Muscle layer of duodenum (tissue), 2 donors: ENCODE results near the gene GCC1.

Experiments used
- H3K27ac ChIP-seq: one replicate; pipeline ENCODE4 v1.7.0; 2013; ENCODE audit warnings: mild to moderate bottlenecking, low read length
- H3K27me3 ChIP-seq: one replicate; pipeline ENCODE4 v1.7.0; 2013; ENCODE audit warnings: low read depth, mild to moderate bottlenecking, control low read depth, low read length
- H3K36me3 ChIP-seq, 2 donors: one replicate each; pipeline ENCODE4 v1.7.0; 2013; ENCODE audit warnings: low read length in 2 of 2, control low read depth in 1 of 2, mild to moderate bottlenecking in 1 of 2; ENCODE audit not compliant: insufficient read depth in 2 of 2, control insufficient read depth in 1 of 2
- H3K4me1 ChIP-seq, 2 donors: one replicate each; pipeline ENCODE4 v1.7.0; 2013; ENCODE audit warnings: low read length in 2 of 2, mild to moderate bottlenecking in 2 of 2, control low read depth in 1 of 2, moderate library complexity in 1 of 2; ENCODE audit not compliant: insufficient read depth in 2 of 2, control insufficient read depth in 1 of 2
- H3K4me3 ChIP-seq, 2 donors: one replicate each; pipeline ENCODE4 v1.7.0; 2013; ENCODE audit warnings: low read length in 2 of 2, low read depth in 1 of 2, mild to moderate bottlenecking in 1 of 2
- H3K9me3 ChIP-seq, 2 donors: one replicate each; pipeline ENCODE4 v1.7.0; 2013; ENCODE audit warnings: low read length in 2 of 2, control low read depth in 1 of 2, mild to moderate bottlenecking in 1 of 2; ENCODE audit not compliant: control insufficient read depth in 1 of 2
- donor health status: healthy.

The GCC1 gene, protein sequence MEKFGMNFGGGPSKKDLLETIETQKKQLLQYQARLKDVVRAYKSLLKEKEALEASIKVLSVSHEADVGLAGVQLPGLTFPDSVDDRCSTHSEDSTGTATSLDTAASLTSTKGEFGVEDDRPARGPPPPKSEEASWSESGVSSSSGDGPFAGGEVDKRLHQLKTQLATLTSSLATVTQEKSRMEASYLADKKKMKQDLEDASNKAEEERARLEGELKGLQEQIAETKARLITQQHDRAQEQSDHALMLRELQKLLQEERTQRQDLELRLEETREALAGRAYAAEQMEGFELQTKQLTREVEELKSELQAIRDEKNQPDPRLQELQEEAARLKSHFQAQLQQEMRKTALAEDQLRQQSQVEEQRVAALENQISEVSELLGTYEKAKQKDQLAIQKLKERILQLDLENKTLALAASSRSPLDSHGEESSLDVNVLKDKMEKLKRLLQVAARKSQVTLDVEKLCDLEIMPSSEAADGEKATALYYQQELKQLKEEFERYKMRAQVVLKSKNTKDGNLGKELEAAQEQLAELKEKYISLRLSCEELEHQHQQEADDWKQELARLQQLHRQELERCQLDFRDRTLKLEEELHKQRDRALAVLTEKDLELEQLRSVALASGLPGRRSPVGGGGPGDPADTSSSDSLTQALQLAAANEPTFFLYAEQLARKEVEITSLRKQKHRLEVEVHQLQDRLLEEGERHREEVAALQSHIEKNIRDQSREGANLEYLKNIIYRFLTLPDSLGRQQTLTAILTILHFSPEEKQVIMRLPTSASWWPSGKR

DNA sequence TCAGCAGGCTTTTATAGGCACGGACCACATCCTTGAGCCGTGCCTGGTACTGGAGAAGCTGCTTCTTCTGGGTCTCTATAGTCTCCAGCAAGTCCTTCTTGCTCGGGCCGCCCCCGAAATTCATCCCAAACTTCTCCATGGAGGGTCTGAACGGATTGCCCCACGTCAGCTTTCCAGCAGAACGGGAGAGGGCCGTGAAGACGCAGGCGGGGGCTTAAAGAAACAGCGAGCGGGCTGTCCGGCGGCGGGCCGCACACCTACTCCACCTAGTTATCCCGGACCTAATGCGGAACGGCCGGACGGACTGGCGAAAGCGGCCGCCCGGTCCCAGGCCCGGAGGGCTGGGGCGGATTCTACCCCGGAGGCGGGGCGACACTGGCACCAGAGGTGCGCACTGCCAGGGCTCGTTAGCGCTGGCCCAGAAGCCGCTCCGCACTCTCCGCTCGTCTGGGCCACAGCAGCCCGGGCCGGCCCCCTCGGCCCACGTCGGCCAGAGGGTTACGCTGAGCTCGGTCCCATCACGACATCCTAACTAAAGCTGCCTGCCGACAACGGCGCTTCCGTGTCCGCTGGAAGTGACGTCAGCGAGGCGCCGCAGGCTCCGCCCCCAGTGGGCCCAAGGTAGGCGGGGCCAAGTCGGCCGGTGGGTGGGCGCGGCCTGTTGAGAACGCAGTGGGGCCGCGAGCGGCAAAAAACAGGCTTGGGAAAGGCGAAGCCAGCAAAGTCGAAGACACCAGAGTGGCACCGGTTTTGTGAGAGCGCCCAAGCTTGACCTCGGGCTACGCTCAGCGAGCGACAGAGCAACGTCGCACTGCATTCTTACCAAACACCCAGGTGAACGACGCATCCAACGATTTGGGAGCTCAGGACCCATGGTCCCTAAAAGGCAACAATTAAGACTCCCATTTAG is at the start of gene GCC1:
GCC1 (minus strand) TSS at position 553 of the 910 bp plus-strand sequence; CDS start at position 139, 414 bp downstream.
- peak within 1 kb of the TSS; percentile 65 for H3K27ac ChIP-seq
- H3K27me3 ChIP-seq, result no peaks in the 10 kb centered on the region
- H3K4me1 ChIP-seq, result peaks cover 28 to 72% of the 10 kb centered on the region in 2 donors
- peaks cover 18 to 23% of the 10 kb centered on the region in 2 donors for H3K36me3 ChIP-seq
- H3K9me3 ChIP-seq, result no peaks in the 10 kb centered on the region
- H3K4me3 ChIP-seq, result peak within 1 kb of the TSS; percentile 78 to 91

DNA sequence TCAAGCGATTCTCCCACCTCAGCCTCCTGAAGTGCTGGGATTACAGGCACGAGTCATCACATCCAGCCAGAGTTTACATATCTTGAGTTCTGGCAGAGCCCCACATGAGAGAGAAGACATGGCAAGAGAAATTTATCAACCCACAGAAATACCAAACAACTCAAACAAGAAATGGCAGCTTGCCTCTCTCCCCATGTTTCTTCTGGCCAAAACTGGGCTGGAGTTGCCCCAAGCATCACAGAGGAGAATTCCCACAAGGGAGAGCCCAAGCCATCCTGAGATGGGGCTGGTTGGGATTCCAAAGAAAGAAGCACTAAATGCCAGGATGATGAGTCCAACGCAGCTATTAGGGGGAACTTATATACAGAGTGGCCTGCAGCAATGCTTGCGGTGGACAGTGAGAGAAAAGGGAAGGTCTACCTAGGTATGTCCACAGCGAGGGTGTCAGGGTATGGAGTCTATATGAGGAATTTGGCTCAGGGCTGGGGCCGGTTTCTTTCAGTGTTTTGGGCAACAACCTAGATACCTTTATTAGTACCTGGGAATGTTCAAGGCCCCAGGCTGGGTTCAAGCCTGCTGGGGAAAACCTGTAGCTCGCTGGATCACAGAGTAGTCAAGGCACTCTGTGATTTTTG is 47.0 kb upstream of the GCC1 start:
- H3K4me1 ChIP-seq, result no peaks in the 10 kb centered on the region
- no peaks in the 10 kb centered on the region for H3K9me3 ChIP-seq
- no peak overlapping the region for H3K4me3 ChIP-seq
- H3K36me3 ChIP-seq, result no peaks in the 10 kb centered on the region
- no peak overlapping the region for H3K27ac ChIP-seq
- no peaks in the 10 kb centered on the region for H3K27me3 ChIP-seq

DNA sequence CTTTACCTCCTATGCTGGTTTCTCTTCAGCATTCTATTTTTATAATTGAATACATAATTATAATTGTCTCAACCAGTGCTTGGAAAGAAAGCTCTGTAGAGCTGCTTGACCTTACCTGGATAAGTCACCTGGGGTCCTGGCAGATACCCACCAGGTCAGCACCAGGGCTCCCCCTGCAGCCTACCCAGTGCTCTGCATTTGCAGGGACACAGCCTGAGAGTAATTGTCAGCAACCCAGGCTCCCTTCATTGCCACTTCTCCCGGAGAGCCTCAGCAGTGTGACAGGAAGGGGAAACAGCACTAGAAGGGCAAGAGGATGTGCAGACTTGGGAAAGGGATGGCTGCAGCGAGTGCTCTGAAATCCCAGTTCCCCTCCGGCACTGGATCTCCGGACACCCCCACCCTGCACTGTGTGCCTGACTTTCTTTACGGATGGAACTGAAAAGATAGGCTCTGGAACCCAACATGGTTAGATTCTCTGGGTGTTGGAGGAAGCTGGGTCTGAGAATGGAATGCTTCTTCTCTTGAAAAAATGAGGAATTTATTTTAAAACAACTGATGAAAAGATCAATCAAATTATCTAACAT is 44.0 kb upstream of the GCC1 start:
- Histone ChIP-seq H3K27me3 (no peaks in the 10 kb centered on the region), H3K4me3 (no peak overlapping the region), H3K27ac (no peak overlapping the region), H3K36me3 (no peaks in the 10 kb centered on the region), H3K4me1 (no peaks in the 10 kb centered on the region), H3K9me3 (no peaks in the 10 kb centered on the region)

DNA sequence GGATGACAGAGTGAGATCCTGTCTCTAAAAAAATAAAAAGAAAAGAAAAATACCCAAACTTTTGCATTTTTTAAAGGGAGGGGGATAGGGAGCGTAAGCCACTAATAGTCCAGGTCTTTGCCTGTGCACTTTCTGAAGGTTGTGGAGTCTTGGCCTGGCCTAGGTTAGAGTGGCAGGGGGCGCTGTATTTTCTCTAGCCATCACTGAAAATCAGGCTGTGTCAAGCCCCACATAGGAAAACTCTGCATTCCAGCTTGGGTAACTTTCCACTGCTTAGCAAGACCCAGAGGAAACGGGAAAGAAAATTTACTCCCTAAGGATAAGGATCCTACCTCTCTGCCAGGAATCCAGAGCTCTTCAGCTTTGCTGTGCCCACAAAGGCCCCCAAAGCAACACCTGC is 43.0 kb upstream of the GCC1 start:
- Histone ChIP-seq H3K9me3 (no peaks in the 10 kb centered on the region), H3K27me3 (no peaks in the 10 kb centered on the region), H3K27ac (no peak overlapping the region), H3K4me1 (no peaks in the 10 kb centered on the region), H3K36me3 (no peaks in the 10 kb centered on the region), H3K4me3 (no peak overlapping the region)

DNA sequence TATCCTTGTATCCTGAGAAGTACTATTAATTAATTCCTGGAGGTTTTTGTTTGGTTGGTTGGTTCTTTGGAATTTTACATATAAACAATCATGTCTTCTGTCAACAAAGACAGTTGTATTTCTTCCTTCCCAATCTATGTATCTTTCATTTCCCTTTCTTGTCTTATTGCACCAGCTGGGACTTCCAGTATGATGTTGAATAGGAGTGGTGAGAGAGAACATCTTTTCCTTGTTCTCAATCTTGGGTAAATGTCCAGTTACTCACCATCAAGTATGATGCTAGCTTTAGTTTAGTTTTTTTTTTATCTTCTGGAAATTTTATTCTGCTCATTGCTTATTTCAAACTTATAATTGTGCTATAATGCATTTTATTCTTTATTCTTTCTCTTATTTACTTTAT is 39.9 kb upstream of the GCC1 start:
- Histone ChIP-seq H3K27me3 (no peaks in the 10 kb centered on the region), H3K27ac (no peak overlapping the region), H3K4me1 (no peaks in the 10 kb centered on the region), H3K4me3 (no peak overlapping the region), H3K36me3 (no peaks in the 10 kb centered on the region), H3K9me3 (no peaks in the 10 kb centered on the region)

DNA sequence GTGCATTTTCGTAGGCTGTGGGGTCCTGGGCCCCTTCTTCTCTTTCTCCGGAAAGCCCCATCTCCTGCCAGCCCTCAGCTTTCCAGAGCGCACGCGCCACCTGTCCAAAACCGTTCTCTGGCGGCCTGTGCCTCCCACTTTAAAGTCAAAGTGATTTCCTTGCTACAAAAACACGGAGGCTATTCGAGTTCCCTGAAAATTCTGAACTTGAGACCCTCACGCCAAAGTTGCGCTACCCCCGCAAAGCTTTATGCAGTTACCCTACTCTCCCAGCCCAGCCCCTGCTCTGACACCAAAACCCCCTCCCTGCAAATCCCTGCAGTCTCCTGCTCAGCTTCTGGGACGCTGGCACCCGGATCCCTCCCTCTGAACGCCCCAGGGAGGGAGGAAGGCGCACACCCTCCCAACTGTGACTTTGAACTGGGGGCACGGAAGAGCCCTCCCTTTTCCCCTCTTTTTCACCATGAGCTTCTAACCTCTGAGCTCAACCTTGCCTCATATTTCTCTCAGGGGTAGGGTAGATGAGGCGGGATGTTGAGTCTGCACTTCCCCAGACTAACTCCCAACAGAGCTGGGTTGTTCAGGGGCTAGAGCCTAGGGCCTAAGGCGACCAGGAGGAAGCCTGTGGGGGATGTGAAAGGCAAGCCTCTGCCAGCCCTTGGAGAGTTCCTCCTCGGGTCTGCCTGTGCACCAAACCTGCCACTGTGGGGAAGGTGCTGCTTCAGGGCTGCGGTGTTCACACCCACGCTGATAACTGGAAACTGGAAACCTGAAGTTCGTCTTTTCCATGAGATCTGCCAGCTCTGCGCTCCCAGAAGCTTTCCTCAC is 35.2 kb upstream of the GCC1 start:
- Histone ChIP-seq H3K27me3 (peaks cover 6% of the 10 kb centered on the region), H3K4me3 (no peak overlapping the region), H3K4me1 (no peaks in the 10 kb centered on the region), H3K36me3 (no peaks in the 10 kb centered on the region), H3K27ac (no peak overlapping the region), H3K9me3 (no peaks in the 10 kb centered on the region)

DNA sequence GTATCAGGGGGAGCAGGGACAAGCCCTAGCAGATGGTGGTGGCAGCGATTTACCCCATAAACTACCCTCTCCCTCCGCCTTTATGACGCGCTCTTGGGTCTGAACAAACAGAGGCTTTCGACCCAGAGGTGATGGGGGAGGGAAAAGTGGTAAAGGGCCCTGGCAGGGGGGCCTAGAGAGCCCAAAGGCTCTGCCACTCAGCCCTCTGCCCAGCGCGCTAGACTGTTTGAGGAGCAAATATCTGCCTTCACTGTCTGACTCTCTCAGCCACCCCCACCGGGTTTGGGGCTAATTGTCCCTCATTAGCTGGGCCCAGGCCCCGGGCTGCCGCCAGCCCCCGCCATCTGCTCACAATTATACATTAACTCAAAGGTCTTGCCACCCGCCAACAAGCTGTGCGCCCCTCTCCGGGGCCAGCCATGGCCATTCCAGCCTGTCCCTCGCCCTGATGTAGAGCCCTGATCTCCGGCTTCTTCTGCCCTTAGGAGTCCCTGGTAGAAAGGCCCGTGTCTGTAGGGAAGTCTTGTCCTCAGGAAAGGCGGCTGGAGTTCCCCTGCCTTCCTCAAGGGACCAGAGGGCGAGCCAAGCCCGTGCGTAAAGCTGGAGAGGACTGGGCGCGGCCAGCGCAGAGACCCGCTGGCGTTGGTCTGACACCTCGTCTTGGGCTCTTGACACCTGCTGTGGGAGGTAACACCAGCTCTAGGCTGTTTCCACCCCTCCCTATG is 34.4 kb upstream of the GCC1 start:
- H3K9me3 ChIP-seq, result no peaks in the 10 kb centered on the region
- peaks cover 6% of the 10 kb centered on the region for H3K27me3 ChIP-seq
- no peak overlapping the region for H3K4me3 ChIP-seq

DNA sequence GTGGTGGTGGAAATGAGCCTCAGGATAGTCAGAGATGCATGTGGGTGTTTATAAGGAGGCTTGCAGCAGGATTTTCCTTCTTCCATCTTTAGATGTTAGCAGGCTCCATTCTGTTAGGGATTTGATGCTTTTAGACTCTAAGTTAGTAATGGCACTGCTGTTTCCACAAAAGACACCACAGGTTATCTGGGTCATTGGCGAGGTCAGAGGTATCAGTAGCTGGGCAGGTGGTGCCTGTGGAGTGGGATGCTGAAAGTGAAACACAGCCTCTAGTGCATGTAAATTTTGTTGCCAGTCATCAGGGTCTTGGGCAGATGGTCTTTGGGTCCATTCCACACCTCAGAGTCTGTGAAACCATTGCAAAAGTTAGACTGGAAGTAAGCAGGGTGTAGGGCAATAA is 33.4 kb upstream of the GCC1 start:
- Histone ChIP-seq H3K27me3 (peaks cover 6% of the 10 kb centered on the region), H3K36me3 (no peaks in the 10 kb centered on the region), H3K4me3 (no peak overlapping the region), H3K27ac (no peak overlapping the region), H3K4me1 (no peaks in the 10 kb centered on the region), H3K9me3 (no peaks in the 10 kb centered on the region)

More for the DNA sequence above, 34.4 kb upstream of the GCC1 start:
- Histone ChIP-seq H3K36me3 (no peaks in the 10 kb centered on the region), H3K27ac (no peak overlapping the region), H3K4me1 (no peaks in the 10 kb centered on the region)

DNA sequence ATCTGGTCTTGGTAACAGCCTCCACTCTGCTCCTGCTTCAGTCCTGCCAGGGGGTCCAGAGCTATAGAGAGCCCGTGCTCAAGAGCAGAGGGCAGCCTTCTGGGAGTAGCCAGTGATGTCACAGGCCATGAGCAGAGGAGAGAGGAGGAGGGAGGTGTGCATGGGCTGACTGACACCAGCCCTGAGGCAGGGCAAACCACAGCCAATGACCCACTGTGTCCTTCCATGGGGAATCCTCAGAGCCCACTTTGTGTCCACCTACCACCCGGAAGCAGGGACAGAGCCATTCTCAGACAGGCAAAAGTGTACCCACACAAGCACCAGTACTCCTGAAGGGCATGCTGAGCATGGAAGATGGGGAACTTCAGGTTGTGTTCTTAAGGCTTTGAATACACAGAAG is 32.6 kb upstream of the GCC1 start, which contains the start of gene PAX4:
PAX4 (minus strand) TSS at position 101 of the 400 bp plus-strand sequence. CDS start 2,214 bp downstream, outside the sequence.
- Histone ChIP-seq H3K27ac (no peak within 1 kb of the TSS), H3K9me3 (no peaks in the 10 kb centered on the region), H3K27me3 (peaks cover 6% of the 10 kb centered on the region), H3K36me3 (no peaks in the 10 kb centered on the region), H3K4me1 (no peaks in the 10 kb centered on the region), H3K4me3 (no peak within 1 kb of the TSS)
